HepG2 (cell line): ENCODE measurements around the gene ATP5PB. TPM values are rescaled to one million over a fixed set of nuclear protein-coding genes. Genes with fewer than 3 reads are reported as not detected.

Experiments
- ATAC-seq: fragments of 200-7000 bp; cut with Tn5 transposase; 3 replicates; pipeline ENCODE4 v1.9.1; 2020; ENCODE audit warnings: mild to moderate bottlenecking, moderate library complexity
- BruUV-seq: library from RNA; stranded (reverse); fragments of 400-500 nt; replicated peaks from 2 replicates; lab custom pipeline; 2021; lab: Mats Ljungman, UMichigan
- CTCF ChIA-PET: fragments of 300-600 bp; formaldehyde crosslinking; extraction: SDS; loops from one replicate; lab custom pipeline; 2021; ENCODE audit warnings: low total read pairs, inconsistent platforms, low intra/inter-chr PET ratio; lab: Yijun Ruan, JAX
- POLR2A ChIA-PET: fragments of 350-600 bp; sonication (Branson Sonifier 250); formaldehyde crosslinking; loops from one replicate; lab custom pipeline; 2020; ENCODE audit warnings: antibody characterized with exemption, inconsistent platforms; lab: Yijun Ruan, JAX
- DNase-seq: peaks from one replicate; pipeline ENCODE4 v3.0.0-alpha.2; 2015; ENCODE audit warnings: low spot score
- FAIRE-seq: peaks from 3 replicates; lab custom pipeline; 2011; peaks lifted over from hg19 to GRCh38; lab: Jason Lieb, UNC
- H2AFZ ChIP-seq: one replicate; pipeline ENCODE4 v1.6.1; 2011; ENCODE audit warnings: low read length, inconsistent platforms
- H3K27ac ChIP-seq: fragments of 300-600 bp; 3 replicates; pipeline ENCODE4 v1.8.0; 2011; ENCODE audit warnings: mixed run types, mild to moderate bottlenecking, mixed read lengths, low read length, inconsistent platforms; ENCODE audit not compliant: insufficient read depth; ENCODE audit errors: extremely low read length
- H3K27me3 ChIP-seq, 2 experiments: fragments of 200-600 bp in 1 of 2; 2 replicates in 1 of 2; 3 replicates in 1 of 2; pipeline versions ENCODE4 v1.6.0 to v1.8.0; 2011; ENCODE audit warnings: low read length in 2 of 2, mild to moderate bottlenecking in 2 of 2, moderate library complexity in 2 of 2, inconsistent platforms in 1 of 2; ENCODE audit not compliant: insufficient read depth in 2 of 2, control insufficient read depth in 1 of 2
- H3K36me3 ChIP-seq, 2 experiments: fragments of 200-600 bp in 1 of 2; replicated peaks in 1 of 2; 2 replicates in 1 of 2; 3 replicates in 1 of 2; pipeline versions ENCODE4 v1.5.1 to v1.8.0; 2011; ENCODE audit warnings: low read length in 2 of 2, inconsistent platforms in 1 of 2; ENCODE audit not compliant: insufficient read depth in 2 of 2, control insufficient read depth in 1 of 2
- H3K4me1 ChIP-seq: 2 replicates; pipeline ENCODE4 v1.5.1; 2012; ENCODE audit warnings: low read length, inconsistent platforms; ENCODE audit not compliant: insufficient read depth
- H3K4me2 ChIP-seq: 2 replicates; pipeline ENCODE4 v1.6.0; 2011; ENCODE audit warnings: low read depth, low read length, inconsistent platforms
- H3K4me3 ChIP-seq, 3 experiments: fragments of 200-600 bp in 1 of 3; sonication (generic), shearing (Covaris generic) in 1 of 3; replicated peaks in 1 of 3; 2 replicates each; pipeline ENCODE4 v1.5.1; 2011 to 2016; ENCODE audit warnings: low read length in 3 of 3, inconsistent platforms in 2 of 3, low read depth in 2 of 3, mild to moderate bottlenecking in 2 of 3, control low read depth in 1 of 3, mixed read lengths in 1 of 3; ENCODE audit not compliant: insufficient read depth in 1 of 3
- H3K79me2 ChIP-seq: one replicate; pipeline ENCODE4 v1.6.1; 2011; ENCODE audit warnings: low read length, inconsistent platforms; ENCODE audit not compliant: insufficient read depth
- H3K9ac ChIP-seq: 2 replicates; pipeline ENCODE4 v1.6.0; 2011; ENCODE audit warnings: mild to moderate bottlenecking, low read depth, low read length, inconsistent platforms; ENCODE audit not compliant: insufficient read depth
- H3K9me3 ChIP-seq: 2 replicates; pipeline ENCODE4 v1.5.1; 2012; ENCODE audit warnings: mild to moderate bottlenecking, low read length
- H4K20me1 ChIP-seq: 2 replicates; pipeline ENCODE4 v1.6.0; 2011; ENCODE audit warnings: inconsistent platforms, mild to moderate bottlenecking, low read length, moderate library complexity; ENCODE audit not compliant: insufficient read depth
- CBFB ChIP-seq: sonication (generic); formaldehyde crosslinking; IDR thresholded peaks from 2 replicates; pipeline ENCODE4 v1.4.0; 2020; ENCODE audit warnings: missing genetic modification reagents
- CEBPB ChIP-seq: IDR thresholded peaks from 2 replicates; pipeline ENCODE4 v1.6.1; 2011; ENCODE audit warnings: low read depth, low read length, improper control_type of control experiment, borderline replicate concordance
- DBP ChIP-seq: sonication (generic); formaldehyde crosslinking; IDR thresholded peaks from 2 replicates; pipeline ENCODE4 v1.4.0; 2020; ENCODE audit warnings: missing genetic modification reagents; ENCODE audit errors: not compliant biosample characterization
- DDIT3 ChIP-seq: sonication (generic); formaldehyde crosslinking; IDR thresholded peaks from 2 replicates; pipeline ENCODE4 v1.4.0; 2020; ENCODE audit warnings: mild to moderate bottlenecking, missing genetic modification reagents
- FOXO1 ChIP-seq: sonication (generic); formaldehyde crosslinking; IDR thresholded peaks from 2 replicates; pipeline ENCODE4 v1.4.0; 2020; ENCODE audit warnings: missing genetic modification reagents
- HMG20B ChIP-seq: conservative IDR thresholded peaks from 2 replicates; pipeline ENCODE4 v1.6.1; 2016; ENCODE audit warnings: missing genetic modification reagents, missing compliant biosample characterization
- MAFK ChIP-seq, 2 experiments: IDR thresholded peaks in 1 of 2; conservative IDR thresholded peaks in 1 of 2; 2 replicates each; pipeline ENCODE4 v1.6.1; 2011; ENCODE audit warnings: improper control_type of control experiment in 2 of 2, low read length in 2 of 2
- REPIN1 ChIP-seq: sonication (generic); formaldehyde crosslinking; IDR thresholded peaks from 2 replicates; pipeline ENCODE4 v1.8.0; 2022; ENCODE audit warnings: missing genetic modification reagents, low read depth, mild to moderate bottlenecking, borderline replicate concordance
- SOX6 ChIP-seq, 2 experiments: fragments of 450-650 bp in 1 of 2; sonication (generic) in 1 of 2; formaldehyde crosslinking in 1 of 2; IDR thresholded peaks; 2 replicates each; pipeline versions ENCODE4 v1.4.0 to v1.6.1; 2017 to 2020; ENCODE audit warnings: antibody characterized with exemption in 1 of 2, mild to moderate bottlenecking in 1 of 2, missing genetic modification reagents in 1 of 2
- TBX2 ChIP-seq: sonication (generic); formaldehyde crosslinking; IDR thresholded peaks from 2 replicates; pipeline ENCODE4 v1.5.0; 2020; ENCODE audit warnings: missing genetic modification reagents, mild to moderate bottlenecking, borderline replicate concordance
- ZNF513 ChIP-seq: sonication (generic); formaldehyde crosslinking; conservative IDR thresholded peaks from 2 replicates; pipeline ENCODE4 v1.5.0; 2020; ENCODE audit warnings: missing genetic modification reagents
- ZNF607 ChIP-seq: sonication (generic); formaldehyde crosslinking; IDR thresholded peaks from 2 replicates; pipeline ENCODE4 v1.5.1; 2020; ENCODE audit warnings: missing genetic modification reagents, mild to moderate bottlenecking, borderline replicate concordance
- WGBS: methylation state at CpG from one replicate; pipeline ENCODE4 v1.1.6; 2017; ENCODE audit warnings: low lambda C conversion rate; 5-methylcytosine and 5-hydroxymethylcytosine counted together
- in situ Hi-C: cut with HindIII; loops from 2 replicates; pipeline ENCODE4 v1.10.0; 2017; ENCODE audit warnings: low pct_unique_long_range_greater_than_20kb; ENCODE audit not compliant: extremely low pct_ligation_motif_present
- intact Hi-C: fragments of 100-400 bp; cut with micrococcal nuclease; formaldehyde crosslinking; loops from one replicate; pipeline ENCODE4 v1.10.0; 2022; ENCODE audit not compliant: unreplicated experiment
- polyA plus RNA-seq, 8 experiments: library from polyadenylated mRNA; depleted of rRNA in 3 of 8; stranded (reverse) in 7 of 8; unstranded in 1 of 8; fragments of >200 nt; fragmentation: Illumina TruSeq in 4 of 8; extraction: Trizol in 4 of 8; gene quantifications; 2 replicates each; pipeline versions ENCODE4 v1.2.1 to v1.2.3, GENCODE V29; 2011 to 2016; ENCODE audit warnings: low read depth in 4 of 8, missing spikeins in 1 of 8, mixed read lengths in 1 of 8; ENCODE audit not compliant: insufficient read depth in 1 of 8
- total RNA-seq, 5 experiments: library from RNA; depleted of rRNA; stranded (reverse); fragments of >200 nt; fragmentation: Illumina TruSeq; extraction: Trizol; gene quantifications; 2 replicates each; pipeline ENCODE4 v1.2.3, GENCODE V29; 2016; ENCODE audit warnings: low read depth in 1 of 5

ATP5PB gene
- total and polyA plus RNA-seq, 2 of the 13 experiments (the other 11 are each of a cell fraction or from before 2014, with no cell fraction given) = 297 to 541 TPM

- Histone ChIP-seq H3K4me2 (no peak overlapping the region), H3K27me3 (no peaks in the 10 kb centered on the region), H2AFZ (no peak overlapping the region), H3K36me3 (peaks cover 0 to 2% of the 10 kb centered on the region in 2 experiments; a peak in 1 of 5 replicates), H3K9ac (no peak overlapping the region), H4K20me1 (no peaks in the 10 kb centered on the region), H3K9me3 (no peaks in the 10 kb centered on the region), H3K4me3 (no peak overlapping the region), H3K4me1 (peaks cover 29% of the 10 kb centered on the region), H3K79me2 (no peaks in the 10 kb centered on the region), H3K27ac (no peak overlapping the region)
- WGBS = 94% methylated on average over 3 of the region's 3 CpGs
- BruUV-seq = no TSS peak
- intact Hi-C loops = no loop called here
- DNase-seq (no peak), FAIRE-seq (no peak), ATAC-seq (no peak)
- ChIA-PET POLR2A (no interaction called here), CTCF (no interaction called here)
- TF ChIP-seq CEBPB = peak; percentile 63; the same call in 1 of the 2 replicates
- 0 out of 4 replicates have a peak, but pooled peaks of 1 of the 2 experiments have one; percentile 6 for TF ChIP-seq MAFK (conservative IDR thresholded peaks at IDR 0.05 in 1 of 2, IDR thresholded peaks at IDR 0.05 in 1 of 2; ENCODE audit: low read length in 2 of 2)
- no peak for TF ChIP-seq DBP (CRISPR knock-in tag)
- in situ Hi-C loops = no loop called here
These were observed 33.8 kb upstream of the ATP5PB start for GRCh38 chr1:111415461-111415860.

DNA sequence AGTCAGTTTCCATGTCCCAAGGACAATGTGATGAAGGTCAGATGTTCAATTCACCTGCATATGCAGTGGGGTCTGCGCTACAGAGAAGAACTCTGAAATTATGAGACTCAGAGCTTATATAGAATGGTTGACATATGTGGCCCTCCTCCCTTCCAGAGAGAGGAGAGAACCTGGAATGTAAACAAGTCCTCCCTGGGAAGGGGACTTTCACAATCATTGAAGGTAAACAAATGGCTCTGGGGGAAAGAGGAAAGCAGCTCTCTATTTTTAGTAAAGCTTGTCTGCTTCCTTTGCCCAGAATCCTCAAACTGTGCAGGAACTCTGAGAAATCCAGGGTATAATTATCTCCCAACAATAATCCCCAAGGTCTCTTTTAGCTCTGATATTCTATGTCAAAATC is 31.5 kb upstream of the ATP5PB start:
- in situ Hi-C loops = no loop called here
- Histone ChIP-seq H3K27ac (peak overlapping the region; percentile 56), H4K20me1 (no peaks in the 10 kb centered on the region), H2AFZ (no peak overlapping the region), H3K4me2 (peak overlapping the region; percentile 75), H3K4me3 (peak overlapping the region in 1 of 3 experiments; percentile 38; a peak in 2 of 6 replicates), H3K79me2 (no peaks in the 10 kb centered on the region), H3K27me3 (no peaks in the 10 kb centered on the region), H3K9ac (peak overlapping the region; percentile 16; the same call in 1 of the 2 replicates), H3K4me1 (peaks cover 37% of the 10 kb centered on the region), H3K9me3 (no peaks in the 10 kb centered on the region), H3K36me3 (peaks cover 0 to 2% of the 10 kb centered on the region in 2 experiments; a peak in 1 of 5 replicates)
- BruUV-seq = no TSS peak
- CTCF ChIA-PET = no interaction called here
- peak; percentile 98 for ATAC-seq
- 12% methylated on average over 1 of the region's 1 CpG for WGBS
- DNase-seq = peak; percentile 91
- POLR2A ChIA-PET = interaction anchor here (0.7 to 1.7 kb wide), 7 partner anchors 10 to 234 kb away, joined by 3 to 8 read pairs (median 4); partner anchors contain the start of genes OVGP1 and WDR77
- intact Hi-C loops = no loop called here
- FAIRE-seq = peak; percentile 92
- TF ChIP-seq CBFB (CRISPR knock-in tag) (no peak), TBX2 (CRISPR knock-in tag) (0 out of 2 replicates have a peak, but pooled peaks have one; percentile 22), REPIN1 (CRISPR knock-in tag) (peak; percentile 38; the same call in 1 of the 2 replicates), ZNF607 (CRISPR knock-in tag) (peak; percentile 50; the same call in 1 of the 2 replicates), FOXO1 (peak; percentile 87), DDIT3 (CRISPR knock-in tag) (no peak), SOX6 (IDR thresholded peaks at IDR 0.05) (no peak), SOX6 (CRISPR knock-in tag; IDR thresholded peaks at IDR 0.05) (peak; percentile 58), ZNF513 (CRISPR knock-in tag) (no peak), HMG20B (CRISPR knock-in tag) (no peak)
